Right forelimb (tissue), 1 donor: ENCODE data around the gene MESD.

Source experiments
- DNase-seq: peaks from one replicate; pipeline ENCODE4 v3.0.0-alpha.2; 2018

MESD gene

GRCh38 chr15:80931721-80932512 lies 57.7 kb downstream of the MESD start:
- no peak for DNase-seq

- no peak for DNase-seq
Observed at GRCh38 chr15:80931191-80931590, 58.4 kb downstream of the MESD start.

GRCh38 chr15:80929689-80930088 lies 59.9 kb downstream of the MESD start:
- DNase-seq, result no peak

- DNase-seq, result no peak
Observed at GRCh38 chr15:80929225-80929624, 60.4 kb downstream of the MESD start.

- DNase-seq, result no peak
Observed at GRCh38 chr15:80926126-80926525, 63.5 kb downstream of the MESD start.

- no peak for DNase-seq
Observed at GRCh38 chr15:80925597-80926059, 64.0 kb downstream of the MESD start.

GRCh38 chr15:80924278-80924677 lies 65.3 kb downstream of the MESD start:
- no peak for DNase-seq

- DNase-seq, result no peak
Observed at GRCh38 chr15:80923668-80924067, 66.0 kb downstream of the MESD start.

GRCh38 chr15:80921736-80922410 lies 67.7 kb downstream of the MESD start:
- no peak for DNase-seq

GRCh38 chr15:80920271-80920699 lies 69.3 kb downstream of the MESD start:
- no peak for DNase-seq

- DNase-seq, result no peak
Observed at GRCh38 chr15:80918196-80918783, 71.3 kb downstream of the MESD start.

- no peak for DNase-seq
Observed at GRCh38 chr15:80916056-80916455, 73.6 kb downstream of the MESD start.

GRCh38 chr15:80915472-80915871 lies 74.1 kb downstream of the MESD start:
- DNase-seq, result no peak

- no peak for DNase-seq
Observed at GRCh38 chr15:80913541-80913940, 76.1 kb downstream of the MESD start.

- DNase-seq, result no peak
Observed at GRCh38 chr15:80912673-80913072, 76.9 kb downstream of the MESD start.

GRCh38 chr15:80911821-80912220 lies 77.8 kb downstream of the MESD start:
- no peak for DNase-seq

GRCh38 chr15:80906159-80906766 lies 83.4 kb downstream of the MESD start:
- DNase-seq, result no peak

GRCh38 chr15:80904998-80905397 lies 84.6 kb downstream of the MESD start:
- DNase-seq, result no peak

GRCh38 chr15:80902298-80902801 lies 87.3 kb downstream of the MESD start:
- DNase-seq, result no peak

GRCh38 chr15:80898040-80898439 lies 91.6 kb downstream of the MESD start:
- DNase-seq, result no peak
